ENCODE results near the gene ABCC10. TPM values are rescaled to one million over a fixed set of nuclear protein-coding genes. Genes with fewer than 3 reads are reported as not detected.

Gene ABCC10
- total RNA-seq, 1 experiment from 2014 or later = 18.8 TPM

- no peak for DNase-seq (ENCODE audit: low spot score)
Observed at GRCh38 chr6:43467752-43468151, 40.4 kb downstream of the ABCC10 start.

- no peak for DNase-seq (ENCODE audit: low spot score)
Observed at GRCh38 chr6:43468240-43468639, 40.9 kb downstream of the ABCC10 start.

GRCh38 chr6:43468748-43469681 lies 41.7 kb downstream of the ABCC10 start:
- no peak for DNase-seq (ENCODE audit: low spot score)

GRCh38 chr6:43469947-43470346 lies 42.6 kb downstream of the ABCC10 start:
- DNase-seq (ENCODE audit: low spot score) = no peak

- peak; percentile 47 for DNase-seq (ENCODE audit: low spot score)
Observed at GRCh38 chr6:43471399-43471798, 44.1 kb downstream of the ABCC10 start.

GRCh38 chr6:43472515-43472914 lies 45.2 kb downstream of the ABCC10 start:
- no peak for DNase-seq (ENCODE audit: low spot score)

GRCh38 chr6:43475516-43475915 lies 48.2 kb downstream of the ABCC10 start:
- no peak for DNase-seq (ENCODE audit: low spot score)

- no peak for DNase-seq (ENCODE audit: low spot score)
Observed at GRCh38 chr6:43476746-43477145, 49.4 kb downstream of the ABCC10 start.

- peak; percentile 85 for DNase-seq (ENCODE audit: low spot score)
Observed at GRCh38 chr6:43477235-43478007, 50.1 kb downstream of the ABCC10 start, which contains the start of gene TJAP1. TJAP1 (plus strand) TSS chr6:43477570; CDS start chr6:43499002, 21,432 bp downstream.

- peak; percentile 23 for DNase-seq (ENCODE audit: low spot score)
Observed at GRCh38 chr6:43478008-43478372, 50.6 kb downstream of the ABCC10 start.

- no peak for DNase-seq (ENCODE audit: low spot score)
Observed at GRCh38 chr6:43481075-43481474, 53.7 kb downstream of the ABCC10 start.

- no peak for DNase-seq (ENCODE audit: low spot score)
Observed at GRCh38 chr6:43481591-43482236, 54.4 kb downstream of the ABCC10 start.

- no peak for DNase-seq (ENCODE audit: low spot score)
Observed at GRCh38 chr6:43488667-43489276, 61.4 kb downstream of the ABCC10 start.

GRCh38 chr6:43489277-43490072 lies 62.1 kb downstream of the ABCC10 start:
- DNase-seq (ENCODE audit: low spot score) = no peak

- no peak for DNase-seq (ENCODE audit: low spot score)
Observed at GRCh38 chr6:43490523-43490939, 63.2 kb downstream of the ABCC10 start.

- DNase-seq (ENCODE audit: low spot score) = peak; percentile 60
Observed at GRCh38 chr6:43491750-43492661, 64.7 kb downstream of the ABCC10 start.

- no peak for DNase-seq (ENCODE audit: low spot score)
Observed at GRCh38 chr6:43492673-43493072, 65.3 kb downstream of the ABCC10 start.

- DNase-seq (ENCODE audit: low spot score) = no peak
Observed at GRCh38 chr6:43493230-43493629, 65.9 kb downstream of the ABCC10 start.

- DNase-seq (ENCODE audit: low spot score) = no peak
Observed at GRCh38 chr6:43493833-43494232, 66.5 kb downstream of the ABCC10 start.

GRCh38 chr6:43494321-43494720 lies 67.0 kb downstream of the ABCC10 start:
- DNase-seq (ENCODE audit: low spot score) = no peak
